Stimulated activated CD4-positive, alpha-beta T cell treated with anti-CD3 and anti-CD28 coated beads, Interleukin-2, amount 100 ng/mL, for 4 hours (primary cell): ENCODE results near the gene CCDC87.

Experiments used
- DNase-seq: peaks from one replicate; pipeline ENCODE4 v3.0.0-alpha.2; 2020; ENCODE audit warnings: low read depth

CCDC87 gene

DNA sequence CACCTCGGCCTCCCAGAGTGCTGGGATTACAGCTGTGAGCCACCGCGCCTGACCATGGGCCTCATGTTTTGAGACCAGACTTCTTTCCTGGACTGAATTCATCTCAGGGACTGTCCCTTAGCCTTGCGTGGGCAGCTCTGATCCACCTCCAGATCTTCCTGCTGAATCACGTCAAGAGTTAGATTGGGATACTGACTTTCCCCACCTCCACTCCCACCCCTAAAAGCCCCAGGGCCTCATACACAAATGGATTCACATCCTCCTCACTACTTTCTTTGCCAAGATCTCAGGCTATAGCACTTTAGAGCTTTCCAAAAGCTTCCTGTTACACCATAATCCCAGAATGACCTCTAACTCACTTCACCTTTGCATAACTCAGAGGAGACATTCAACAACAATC lies 12.1 kb downstream of the CCDC87 start:
- DNase-seq, result no peak

DNA sequence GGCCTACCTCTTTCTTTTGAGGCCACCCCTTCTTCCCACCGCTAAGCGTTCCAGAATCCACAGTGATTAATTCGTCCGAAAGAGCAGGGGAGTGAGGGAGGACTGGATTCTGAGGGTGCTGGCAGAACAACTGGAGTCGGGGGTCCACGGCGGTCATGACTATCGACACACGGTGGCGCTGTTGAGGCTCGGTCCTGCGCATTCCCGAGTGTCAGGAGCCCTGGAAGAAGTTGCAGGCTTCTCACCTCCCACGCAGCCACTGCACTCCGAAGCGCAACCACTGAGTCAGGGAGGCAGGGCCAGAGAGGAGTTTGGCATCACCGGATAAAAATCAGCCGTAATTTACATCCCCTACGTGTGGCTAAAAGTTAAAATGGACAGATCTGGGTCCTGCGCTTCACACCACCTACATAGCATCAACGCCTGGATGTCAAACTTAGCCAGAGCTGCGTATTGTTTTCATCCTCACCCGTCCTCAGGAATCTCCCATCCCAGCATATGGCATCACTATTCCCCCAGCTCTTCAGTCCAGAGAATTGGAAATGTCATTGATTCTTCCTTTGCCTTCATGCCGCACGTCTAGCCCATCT lies 13.8 kb downstream of the CCDC87 start:
- DNase-seq, result peak; percentile 70

DNA sequence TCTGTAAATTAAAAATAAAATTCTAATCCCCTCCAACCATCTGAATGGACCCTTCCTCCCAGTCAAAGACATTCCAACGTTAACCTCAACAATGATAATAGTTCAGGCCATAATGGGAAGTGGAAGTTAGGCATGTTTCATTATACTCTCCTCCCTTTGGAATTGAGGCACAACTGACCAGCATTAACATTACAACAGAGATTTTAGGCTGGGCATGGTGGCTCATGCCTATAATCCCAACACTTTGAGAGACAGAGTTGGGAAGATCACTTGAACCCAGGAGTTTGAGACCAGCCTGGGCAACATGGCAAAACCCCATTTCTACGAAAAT lies 22.0 kb downstream of the CCDC87 start:
- no peak for DNase-seq

GRCh38 chr11:66570079-66570849 lies 22.6 kb downstream of the CCDC87 start:
- DNase-seq, result no peak

GRCh38 chr11:66569076-66569475 lies 23.8 kb downstream of the CCDC87 start:
- DNase-seq, result no peak

GRCh38 chr11:66568124-66568916 lies 24.5 kb downstream of the CCDC87 start, which contains the start of gene CTSF:
Gene CTSF (minus strand): TSS chr11:66568606. CDS start chr11:66568486, 120 bp downstream.
- peak; percentile 44 for DNase-seq

DNA sequence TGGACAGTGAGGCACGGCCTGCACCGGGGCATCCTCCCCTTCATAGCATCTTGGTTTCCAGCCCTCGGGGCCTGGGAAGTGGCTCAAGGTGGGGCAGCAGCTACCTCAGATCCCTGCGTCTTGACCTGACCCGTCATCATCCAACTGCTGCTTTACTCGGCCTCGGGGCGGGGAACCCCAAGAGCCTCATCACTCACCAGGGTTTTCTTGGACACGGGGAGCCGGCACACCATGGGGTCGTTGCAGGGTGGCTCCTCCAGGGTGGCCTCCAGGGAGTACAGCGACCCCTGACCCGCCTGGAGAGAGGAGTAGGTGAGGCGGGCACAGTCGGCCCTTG lies 25.1 kb downstream of the CCDC87 start:
- DNase-seq, result no peak

GRCh38 chr11:66566221-66566620 lies 26.6 kb downstream of the CCDC87 start:
- DNase-seq, result no peak

GRCh38 chr11:66564984-66565383 lies 27.9 kb downstream of the CCDC87 start:
- no peak for DNase-seq

DNA sequence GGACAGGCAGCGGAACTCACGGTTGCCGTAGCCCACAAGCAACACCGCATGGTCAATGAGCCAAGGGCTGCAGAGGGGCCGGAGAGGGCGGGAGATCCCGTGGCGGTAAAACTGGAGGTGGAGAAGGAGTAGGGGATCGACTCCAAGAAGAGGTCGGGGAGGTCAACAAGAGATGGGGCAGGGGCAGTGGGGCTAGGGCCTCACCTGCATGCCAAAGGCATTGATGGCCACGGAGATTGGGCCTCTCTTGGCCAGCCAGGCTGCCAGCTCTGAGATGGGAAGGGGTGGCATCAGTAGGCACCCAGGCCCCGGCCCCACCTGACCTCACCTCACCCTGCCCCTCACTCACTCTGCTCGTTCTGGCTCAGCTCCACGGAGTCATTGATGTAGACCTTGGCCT lies 28.3 kb downstream of the CCDC87 start:
- DNase-seq, result no peak

DNA sequence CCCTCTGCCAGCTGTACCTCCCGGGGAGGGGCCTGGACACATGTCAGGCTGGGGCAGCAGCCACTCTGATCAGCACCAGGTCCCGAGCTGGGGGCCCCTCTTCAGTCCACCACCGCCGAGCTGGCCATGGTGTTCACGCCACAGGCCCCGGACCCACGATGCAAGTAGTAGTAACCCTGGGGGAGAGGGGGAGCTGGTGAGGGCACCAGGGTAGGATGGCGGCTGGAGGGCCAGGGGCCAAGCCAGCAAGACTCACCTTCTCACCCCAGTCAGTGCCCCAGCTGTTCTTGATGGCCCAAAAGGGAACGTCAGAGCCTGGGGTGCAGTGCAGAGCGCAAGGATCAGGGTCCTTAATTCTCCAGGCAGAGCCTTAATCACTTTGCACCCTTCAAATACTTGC lies 29.0 kb downstream of the CCDC87 start:
- DNase-seq, result no peak

GRCh38 chr11:66562907-66563583 lies 29.8 kb downstream of the CCDC87 start:
- no peak for DNase-seq

DNA sequence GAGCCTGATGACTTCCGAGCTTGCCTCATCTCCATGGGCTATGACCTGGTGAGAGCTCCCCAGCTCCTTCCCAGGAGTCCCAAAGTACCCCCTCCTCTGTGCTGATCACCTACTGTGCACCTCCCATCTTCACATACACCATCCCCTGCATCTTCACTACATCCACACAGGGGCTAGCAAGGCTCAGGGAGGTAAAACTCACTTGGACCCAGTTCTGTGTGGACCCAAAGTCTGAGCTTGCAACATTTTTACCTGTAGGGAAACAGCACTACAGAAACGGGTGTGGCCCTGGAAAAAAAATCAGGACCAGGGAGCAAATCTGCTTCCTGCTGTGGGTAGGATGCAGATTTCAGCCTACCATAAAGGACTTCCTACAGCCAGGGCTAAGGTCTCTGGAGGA lies 30.6 kb downstream of the CCDC87 start:
- no peak for DNase-seq

DNA sequence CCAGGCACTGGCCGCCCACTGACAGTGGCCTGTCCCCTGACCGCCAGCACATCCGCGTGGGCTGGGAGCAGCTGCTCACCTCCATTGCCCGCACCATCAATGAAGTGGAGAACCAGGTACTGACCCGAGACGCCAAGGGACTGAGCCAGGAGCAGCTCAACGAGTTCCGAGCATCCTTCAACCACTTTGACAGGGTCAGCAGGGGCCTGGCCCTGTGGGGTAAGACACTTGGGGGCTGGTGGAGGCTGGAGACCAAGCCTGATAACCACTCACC lies 31.0 kb downstream of the CCDC87 start:
- no peak for DNase-seq

DNA sequence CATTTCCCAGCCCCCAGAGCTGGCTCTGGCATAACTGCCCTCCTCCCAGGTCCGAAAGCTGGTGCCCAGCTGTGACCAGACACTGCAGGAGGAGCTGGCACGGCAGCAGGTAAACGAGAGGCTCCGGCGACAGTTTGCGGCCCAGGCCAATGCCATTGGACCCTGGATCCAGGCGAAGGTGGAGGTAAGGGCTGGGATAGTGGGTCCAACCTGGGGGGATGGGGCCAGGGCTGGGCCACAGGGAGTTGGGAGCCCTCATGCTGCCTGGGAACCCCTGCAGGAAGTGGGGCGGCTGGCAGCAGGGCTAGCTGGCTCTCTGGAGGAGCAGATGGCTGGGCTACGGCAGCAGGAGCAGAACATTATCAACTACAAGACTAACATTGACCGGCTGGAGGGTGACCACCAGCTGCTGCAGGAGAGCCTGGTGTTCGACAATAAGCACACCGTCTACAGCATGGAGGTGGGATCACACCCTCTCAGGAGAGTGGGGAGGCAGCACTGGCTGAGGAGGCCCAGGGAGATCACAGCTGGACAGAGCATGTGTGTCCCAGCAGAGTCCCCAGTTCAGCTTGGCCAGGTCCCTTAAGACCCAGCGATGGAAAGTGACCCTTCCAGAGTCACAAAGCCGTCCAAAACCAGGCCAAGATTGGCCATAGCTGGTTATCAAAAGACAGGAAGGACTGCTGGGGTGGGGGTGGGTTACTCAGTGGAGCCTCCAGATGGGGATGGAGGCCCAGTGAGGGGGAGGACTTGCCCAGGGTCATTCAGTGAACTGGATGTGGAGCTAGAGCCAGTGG lies 31.5 kb downstream of the CCDC87 start:
- DNase-seq, result no peak

DNA sequence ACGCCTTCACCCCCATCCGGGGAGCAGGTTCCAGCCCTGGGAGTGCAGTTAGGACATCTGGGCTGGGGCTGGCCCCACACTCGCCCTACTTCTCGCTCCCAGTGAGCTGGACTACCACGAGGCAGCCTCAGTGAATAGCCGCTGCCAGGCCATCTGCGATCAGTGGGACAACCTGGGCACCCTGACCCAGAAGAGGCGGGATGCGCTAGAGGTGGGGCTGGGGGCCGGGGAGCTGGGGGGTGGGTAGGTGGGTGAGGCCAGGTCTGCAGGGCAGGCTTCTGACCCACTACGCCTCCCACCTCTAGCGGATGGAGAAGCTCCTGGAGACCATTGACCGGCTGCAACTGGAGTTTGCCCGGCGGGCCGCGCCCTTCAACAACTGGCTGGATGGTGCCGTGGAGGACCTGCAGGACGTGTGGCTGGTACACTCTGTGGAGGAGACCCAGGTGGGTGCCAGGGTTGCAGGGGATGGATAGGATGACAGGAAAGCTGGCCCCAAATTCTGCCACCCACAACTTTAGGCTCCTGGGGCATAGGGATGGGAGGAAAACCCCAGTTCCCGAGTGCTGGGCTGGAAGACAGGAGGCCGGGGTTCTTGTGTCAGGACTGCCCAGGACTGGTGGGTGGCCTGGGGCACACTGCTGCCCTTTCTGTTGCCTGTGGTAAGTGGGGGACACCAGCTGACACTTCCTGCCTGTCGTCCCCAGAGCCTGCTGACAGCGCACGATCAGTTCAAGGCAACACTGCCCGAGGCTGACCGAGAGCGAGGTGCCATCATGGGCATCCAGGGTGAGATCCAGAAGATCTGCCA lies 32.8 kb downstream of the CCDC87 start:
- DNase-seq, result no peak

DNA sequence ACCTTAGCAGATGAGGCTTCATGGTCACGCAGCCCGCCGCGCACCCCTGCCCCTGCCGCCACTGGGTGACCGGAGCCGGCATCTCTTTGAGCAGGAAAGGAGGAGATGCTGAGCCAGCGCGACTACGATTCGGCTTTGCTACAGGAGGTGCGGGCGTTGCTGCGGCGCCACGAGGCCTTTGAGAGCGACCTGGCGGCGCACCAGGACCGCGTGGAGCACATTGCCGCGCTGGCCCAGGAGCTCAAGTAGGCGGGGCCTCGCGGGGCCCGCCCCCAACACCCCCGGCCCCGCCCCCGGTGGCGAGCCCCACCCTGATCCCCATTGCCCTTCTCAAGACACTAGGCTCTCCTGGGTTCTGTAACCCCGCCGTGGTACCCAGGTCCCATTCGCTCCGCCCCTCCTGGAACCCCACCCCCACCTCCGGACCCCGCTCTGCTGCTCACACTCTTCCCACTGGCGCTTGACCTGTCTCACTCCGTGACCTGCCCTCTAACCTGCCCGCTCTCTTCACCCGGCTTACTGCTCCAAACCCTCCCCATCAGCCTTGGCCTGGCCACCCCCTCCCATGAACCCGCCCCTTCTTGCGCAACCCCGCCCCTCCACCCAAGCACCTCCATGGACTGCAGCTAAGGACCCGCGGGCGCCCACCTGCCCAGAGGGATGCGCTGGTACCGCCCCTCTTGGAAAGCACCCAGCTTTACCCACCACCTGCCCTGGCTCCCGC lies 33.6 kb downstream of the CCDC87 start:
- peak; percentile 41 for DNase-seq

DNA sequence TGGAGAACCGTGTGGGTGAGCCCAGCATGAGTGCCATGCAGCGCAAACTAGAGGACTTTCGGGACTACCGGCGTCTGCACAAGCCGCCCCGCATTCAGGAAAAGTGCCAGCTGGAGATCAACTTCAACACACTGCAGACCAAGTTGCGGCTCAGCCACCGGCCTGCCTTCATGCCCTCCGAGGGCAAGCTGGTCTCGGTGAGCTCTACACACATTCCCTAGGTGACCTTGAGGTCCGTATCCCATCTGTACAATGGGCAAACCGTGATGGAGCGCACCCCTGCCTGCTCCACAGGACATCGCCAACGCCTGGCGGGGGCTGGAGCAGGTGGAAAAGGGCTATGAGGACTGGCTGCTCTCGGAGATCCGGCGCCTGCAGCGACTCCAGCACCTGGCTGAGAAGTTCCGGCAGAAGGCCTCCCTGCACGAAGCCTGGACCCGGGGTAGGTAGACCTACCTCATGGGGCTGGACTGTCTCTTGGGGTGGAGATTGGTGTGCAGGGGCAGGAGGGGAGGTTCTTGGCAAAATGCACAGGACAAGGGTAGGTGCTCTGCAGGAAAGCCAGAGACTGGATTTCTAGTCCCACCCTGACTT lies 35.0 kb downstream of the CCDC87 start:
- DNase-seq, result no peak

DNA sequence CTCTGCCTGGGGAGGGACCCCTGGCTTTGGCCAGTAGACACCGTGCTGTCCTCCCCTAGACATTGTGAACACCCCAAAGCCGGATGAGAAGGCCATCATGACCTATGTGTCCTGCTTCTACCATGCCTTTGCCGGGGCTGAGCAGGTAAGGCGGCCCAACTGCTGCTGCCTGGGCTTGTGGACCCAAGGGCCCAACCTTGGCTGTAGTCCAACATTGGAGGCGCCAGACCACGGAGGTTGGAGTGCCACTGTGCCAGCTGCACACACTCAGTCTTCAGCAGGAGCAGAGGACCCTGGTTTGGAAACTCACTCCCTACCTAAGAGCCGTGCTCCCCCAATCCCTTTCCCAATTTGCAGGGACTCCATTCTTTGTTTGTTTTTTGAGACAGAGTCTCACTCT lies 36.8 kb downstream of the CCDC87 start:
- no peak for DNase-seq

DNA sequence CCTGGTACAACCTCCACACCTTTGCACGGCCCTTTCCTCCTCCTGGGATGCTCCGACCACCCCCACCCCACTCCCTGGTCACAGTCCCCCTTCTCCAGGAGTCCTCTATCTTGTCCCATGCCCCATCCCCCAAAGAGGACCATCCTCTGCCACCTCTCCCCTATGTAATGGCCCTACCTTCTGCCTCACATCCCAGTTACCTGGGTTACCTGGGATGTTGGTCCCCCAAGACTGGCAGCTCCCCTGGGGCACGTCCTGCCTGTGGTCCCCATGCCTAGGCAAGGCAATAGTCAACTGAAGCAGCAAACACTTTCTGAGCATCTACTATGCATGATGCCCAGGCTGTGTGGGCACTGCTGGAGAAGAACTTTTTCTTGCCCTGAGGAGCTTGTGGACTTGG lies 37.4 kb downstream of the CCDC87 start:
- DNase-seq, result no peak
